HepG2 (cell line): ENCODE measurements around the gene NDUFS2. TPM values are rescaled to one million over a fixed set of nuclear protein-coding genes. Genes with fewer than 3 reads are reported as not detected.

Experiments used
- BCL3 ChIP-seq: sonication (generic); formaldehyde crosslinking; IDR thresholded peaks from 2 replicates; pipeline ENCODE4 v1.5.1; 2020; ENCODE audit warnings: mild to moderate bottlenecking, missing genetic modification reagents, moderate library complexity
- DNMT3B ChIP-seq: conservative IDR thresholded peaks from 2 replicates; pipeline ENCODE4 v1.6.1; 2016; ENCODE audit warnings: missing biosample characterization, control low read depth
- HHEX ChIP-seq: IDR thresholded peaks from 2 replicates; pipeline ENCODE4 v1.6.1; 2016; ENCODE audit warnings: control low read depth
- JUND ChIP-seq: sonication (generic); formaldehyde crosslinking; IDR thresholded peaks from 2 replicates; pipeline ENCODE4 v1.8.0; 2022; ENCODE audit warnings: mild to moderate bottlenecking, missing genetic modification reagents
- KDM2A ChIP-seq: sonication (generic); formaldehyde crosslinking; IDR thresholded peaks from 2 replicates; pipeline ENCODE4 v1.4.0; 2020; ENCODE audit warnings: low read depth, missing genetic modification reagents, borderline replicate concordance
- MBD4 ChIP-seq: IDR thresholded peaks from 2 replicates; pipeline ENCODE4 v1.6.1; 2012; ENCODE audit warnings: low read length, inconsistent platforms, borderline replicate concordance
- NFYB ChIP-seq: sonication (generic); formaldehyde crosslinking; IDR thresholded peaks from 2 replicates; pipeline ENCODE4 v1.4.0; 2020; ENCODE audit warnings: missing genetic modification reagents
- ZNF12 ChIP-seq: sonication (generic); formaldehyde crosslinking; IDR thresholded peaks from 2 replicates; pipeline ENCODE4 v1.5.0; 2020; ENCODE audit warnings: missing genetic modification reagents
- polyA plus RNA-seq, 8 experiments: library from polyadenylated mRNA; depleted of rRNA in 3 of 8; stranded (reverse) in 7 of 8; unstranded in 1 of 8; fragments of >200 nt; fragmentation: Illumina TruSeq in 4 of 8; extraction: Trizol in 4 of 8; gene quantifications; 2 replicates each; pipeline versions ENCODE4 v1.2.1 to v1.2.3, GENCODE V29; 2011 to 2016; ENCODE audit warnings: low read depth in 4 of 8, missing spikeins in 1 of 8, mixed read lengths in 1 of 8; ENCODE audit not compliant: insufficient read depth in 1 of 8
- total RNA-seq, 5 experiments: library from RNA; depleted of rRNA; stranded (reverse); fragments of >200 nt; fragmentation: Illumina TruSeq; extraction: Trizol; gene quantifications; 2 replicates each; pipeline ENCODE4 v1.2.3, GENCODE V29; 2016; ENCODE audit warnings: low read depth in 1 of 5
- TF ChIP-seq, protein P1 (sequence below), 2 experiments: fragments of 450-650 bp in 1 of 2; sonication (generic) in 1 of 2; formaldehyde crosslinking in 1 of 2; IDR thresholded peaks; 2 replicates each; pipeline versions ENCODE4 v1.6.1 to v1.8.0; 2016 to 2022; ENCODE audit warnings: antibody characterized with exemption in 1 of 2, mild to moderate bottlenecking in 1 of 2, missing genetic modification reagents in 1 of 2
- TF ChIP-seq, protein P2 (sequence below): sonication (generic); formaldehyde crosslinking; IDR thresholded peaks from 2 replicates; pipeline ENCODE4 v1.4.0; 2020; ENCODE audit warnings: missing genetic modification reagents
- TF ChIP-seq, protein P3 (sequence below): sonication (generic); formaldehyde crosslinking; IDR thresholded peaks from 2 replicates; pipeline ENCODE4 v1.5.1; 2020; ENCODE audit warnings: missing genetic modification reagents, mild to moderate bottlenecking, borderline replicate concordance

NDUFS2 gene
- total and polyA plus RNA-seq, 2 of the 13 experiments (the other 11 are each of a cell fraction or from before 2014, with no cell fraction given): 89.9 to 118 TPM

DNA sequence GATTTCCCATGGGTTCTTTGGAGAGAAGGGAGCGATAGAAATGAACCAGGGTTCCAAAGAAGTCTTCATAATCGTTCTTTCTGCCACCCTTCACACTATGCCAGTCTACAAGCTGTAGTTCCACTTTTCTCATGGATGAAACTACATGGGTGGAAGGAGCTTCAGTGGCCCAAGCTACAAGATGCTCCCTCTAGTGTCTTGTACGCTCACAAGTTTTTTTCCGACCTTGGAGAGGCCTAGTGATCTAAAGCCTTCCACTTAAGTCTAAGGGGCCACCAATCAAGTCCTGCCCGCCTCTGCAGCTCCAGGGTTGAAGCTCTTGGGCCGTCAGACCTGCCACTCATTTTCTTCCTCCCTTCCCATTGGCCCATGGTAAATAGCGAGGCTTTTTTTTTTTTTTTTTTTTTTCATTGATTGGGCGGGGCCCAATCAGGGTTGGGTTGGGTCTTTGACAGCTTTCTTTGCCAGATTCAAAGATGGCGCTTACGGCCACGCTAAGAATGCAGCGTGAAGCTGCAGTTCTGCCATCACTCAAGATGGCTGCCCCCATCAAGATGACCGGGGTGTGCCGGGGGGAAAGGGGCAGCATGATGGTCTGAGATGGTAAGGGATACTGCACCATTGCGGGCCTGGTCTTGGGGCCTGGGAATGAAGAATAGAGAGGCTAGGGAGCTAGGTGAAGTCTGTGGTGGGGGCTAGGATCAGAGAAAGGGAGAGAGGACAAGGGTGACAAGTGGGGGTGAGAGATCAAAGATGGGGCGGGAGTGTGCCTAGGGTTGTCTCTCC is 23.6 kb downstream of the NDUFS2 start, which contains the start of gene TOMM40L (continued):
- TF ChIP-seq, protein P1, sequence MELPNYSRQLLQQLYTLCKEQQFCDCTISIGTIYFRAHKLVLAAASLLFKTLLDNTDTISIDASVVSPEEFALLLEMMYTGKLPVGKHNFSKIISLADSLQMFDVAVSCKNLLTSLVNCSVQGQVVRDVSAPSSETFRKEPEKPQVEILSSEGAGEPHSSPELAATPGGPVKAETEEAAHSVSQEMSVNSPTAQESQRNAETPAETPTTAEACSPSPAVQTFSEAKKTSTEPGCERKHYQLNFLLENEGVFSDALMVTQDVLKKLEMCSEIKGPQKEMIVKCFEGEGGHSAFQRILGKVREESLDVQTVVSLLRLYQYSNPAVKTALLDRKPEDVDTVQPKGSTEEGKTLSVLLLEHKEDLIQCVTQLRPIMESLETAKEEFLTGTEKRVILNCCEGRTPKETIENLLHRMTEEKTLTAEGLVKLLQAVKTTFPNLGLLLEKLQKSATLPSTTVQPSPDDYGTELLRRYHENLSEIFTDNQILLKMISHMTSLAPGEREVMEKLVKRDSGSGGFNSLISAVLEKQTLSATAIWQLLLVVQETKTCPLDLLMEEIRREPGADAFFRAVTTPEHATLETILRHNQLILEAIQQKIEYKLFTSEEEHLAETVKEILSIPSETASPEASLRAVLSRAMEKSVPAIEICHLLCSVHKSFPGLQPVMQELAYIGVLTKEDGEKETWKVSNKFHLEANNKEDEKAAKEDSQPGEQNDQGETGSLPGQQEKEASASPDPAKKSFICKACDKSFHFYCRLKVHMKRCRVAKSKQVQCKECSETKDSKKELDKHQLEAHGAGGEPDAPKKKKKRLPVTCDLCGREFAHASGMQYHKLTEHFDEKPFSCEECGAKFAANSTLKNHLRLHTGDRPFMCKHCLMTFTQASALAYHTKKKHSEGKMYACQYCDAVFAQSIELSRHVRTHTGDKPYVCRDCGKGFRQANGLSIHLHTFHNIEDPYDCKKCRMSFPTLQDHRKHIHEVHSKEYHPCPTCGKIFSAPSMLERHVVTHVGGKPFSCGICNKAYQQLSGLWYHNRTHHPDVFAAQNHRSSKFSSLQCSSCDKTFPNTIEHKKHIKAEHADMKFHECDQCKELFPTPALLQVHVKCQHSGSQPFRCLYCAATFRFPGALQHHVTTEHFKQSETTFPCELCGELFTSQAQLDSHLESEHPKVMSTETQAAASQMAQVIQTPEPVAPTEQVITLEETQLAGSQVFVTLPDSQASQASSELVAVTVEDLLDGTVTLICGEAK (IDR thresholded peaks at IDR 0.05): no peak
- TF ChIP-seq, protein P1 (CRISPR knock-in tag; IDR thresholded peaks at IDR 0.05): no peak; the same call in 1 of the 2 replicates
- TF ChIP-seq, protein P2, sequence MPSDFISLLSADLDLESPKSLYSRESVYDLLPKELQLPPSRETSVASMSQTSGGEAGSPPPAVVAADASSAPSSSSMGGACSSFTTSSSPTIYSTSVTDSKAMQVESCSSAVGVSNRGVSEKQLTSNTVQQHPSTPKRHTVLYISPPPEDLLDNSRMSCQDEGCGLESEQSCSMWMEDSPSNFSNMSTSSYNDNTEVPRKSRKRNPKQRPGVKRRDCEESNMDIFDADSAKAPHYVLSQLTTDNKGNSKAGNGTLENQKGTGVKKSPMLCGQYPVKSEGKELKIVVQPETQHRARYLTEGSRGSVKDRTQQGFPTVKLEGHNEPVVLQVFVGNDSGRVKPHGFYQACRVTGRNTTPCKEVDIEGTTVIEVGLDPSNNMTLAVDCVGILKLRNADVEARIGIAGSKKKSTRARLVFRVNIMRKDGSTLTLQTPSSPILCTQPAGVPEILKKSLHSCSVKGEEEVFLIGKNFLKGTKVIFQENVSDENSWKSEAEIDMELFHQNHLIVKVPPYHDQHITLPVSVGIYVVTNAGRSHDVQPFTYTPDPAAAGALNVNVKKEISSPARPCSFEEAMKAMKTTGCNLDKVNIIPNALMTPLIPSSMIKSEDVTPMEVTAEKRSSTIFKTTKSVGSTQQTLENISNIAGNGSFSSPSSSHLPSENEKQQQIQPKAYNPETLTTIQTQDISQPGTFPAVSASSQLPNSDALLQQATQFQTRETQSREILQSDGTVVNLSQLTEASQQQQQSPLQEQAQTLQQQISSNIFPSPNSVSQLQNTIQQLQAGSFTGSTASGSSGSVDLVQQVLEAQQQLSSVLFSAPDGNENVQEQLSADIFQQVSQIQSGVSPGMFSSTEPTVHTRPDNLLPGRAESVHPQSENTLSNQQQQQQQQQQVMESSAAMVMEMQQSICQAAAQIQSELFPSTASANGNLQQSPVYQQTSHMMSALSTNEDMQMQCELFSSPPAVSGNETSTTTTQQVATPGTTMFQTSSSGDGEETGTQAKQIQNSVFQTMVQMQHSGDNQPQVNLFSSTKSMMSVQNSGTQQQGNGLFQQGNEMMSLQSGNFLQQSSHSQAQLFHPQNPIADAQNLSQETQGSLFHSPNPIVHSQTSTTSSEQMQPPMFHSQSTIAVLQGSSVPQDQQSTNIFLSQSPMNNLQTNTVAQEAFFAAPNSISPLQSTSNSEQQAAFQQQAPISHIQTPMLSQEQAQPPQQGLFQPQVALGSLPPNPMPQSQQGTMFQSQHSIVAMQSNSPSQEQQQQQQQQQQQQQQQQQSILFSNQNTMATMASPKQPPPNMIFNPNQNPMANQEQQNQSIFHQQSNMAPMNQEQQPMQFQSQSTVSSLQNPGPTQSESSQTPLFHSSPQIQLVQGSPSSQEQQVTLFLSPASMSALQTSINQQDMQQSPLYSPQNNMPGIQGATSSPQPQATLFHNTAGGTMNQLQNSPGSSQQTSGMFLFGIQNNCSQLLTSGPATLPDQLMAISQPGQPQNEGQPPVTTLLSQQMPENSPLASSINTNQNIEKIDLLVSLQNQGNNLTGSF (CRISPR knock-in tag): no peak
- TF ChIP-seq NFYB (CRISPR knock-in tag): peak; percentile 92
- TF ChIP-seq, protein P3, sequence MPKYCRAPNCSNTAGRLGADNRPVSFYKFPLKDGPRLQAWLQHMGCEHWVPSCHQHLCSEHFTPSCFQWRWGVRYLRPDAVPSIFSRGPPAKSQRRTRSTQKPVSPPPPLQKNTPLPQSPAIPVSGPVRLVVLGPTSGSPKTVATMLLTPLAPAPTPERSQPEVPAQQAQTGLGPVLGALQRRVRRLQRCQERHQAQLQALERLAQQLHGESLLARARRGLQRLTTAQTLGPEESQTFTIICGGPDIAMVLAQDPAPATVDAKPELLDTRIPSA: no peak
- no peak for TF ChIP-seq HHEX
- no peak for TF ChIP-seq MBD4
- TF ChIP-seq KDM2A (CRISPR knock-in tag): peak; percentile 17; the same call in 1 of the 2 replicates
- TF ChIP-seq DNMT3B (CRISPR knock-in tag): no peak
- TF ChIP-seq JUND (CRISPR knock-in tag): no peak
- TF ChIP-seq ZNF12: no peak; the same call in 1 of the 2 replicates
- TF ChIP-seq BCL3 (CRISPR knock-in tag): no peak
